GM19468 (cell line): ENCODE data around the gene MICU1.
"Not testable (repeated sequence)": the region's sequence is repeated elsewhere in the genome, so short reads cannot be mapped to it uniquely, and the experiment has no call there.

Source experiments
- ATAC-seq: cut with Tn5 transposase; IDR thresholded peaks from one replicate; pipeline ENCODE4 v1.9.1; 2021; ENCODE audit warnings: mild to moderate bottlenecking, moderate library complexity, moderate number of reproducible peaks; ENCODE audit not compliant: unreplicated experiment; ENCODE audit errors: extremely low read depth

Gene MICU1

GRCh38 chr10:72409167-72409566 lies 216.7 kb downstream of the MICU1 start:
- no peak for ATAC-seq

GRCh38 chr10:72407927-72408600 lies 217.8 kb downstream of the MICU1 start:
- ATAC-seq = no peak

- no peak for ATAC-seq
Observed at GRCh38 chr10:72407471-72407870, 218.4 kb downstream of the MICU1 start.

- not testable (repeated sequence) for ATAC-seq
Observed at GRCh38 chr10:72395581-72395980, 230.3 kb downstream of the MICU1 start.

GRCh38 chr10:72392571-72392970 lies 233.3 kb downstream of the MICU1 start:
- no peak for ATAC-seq

GRCh38 chr10:72390764-72391163 lies 235.1 kb downstream of the MICU1 start:
- no peak for ATAC-seq

GRCh38 chr10:72389716-72390115 lies 236.2 kb downstream of the MICU1 start:
- no peak for ATAC-seq

GRCh38 chr10:72389014-72389413 lies 236.9 kb downstream of the MICU1 start:
- no peak for ATAC-seq

GRCh38 chr10:72388062-72388461 lies 237.8 kb downstream of the MICU1 start:
- ATAC-seq = no peak

- no peak for ATAC-seq
Observed at GRCh38 chr10:72386916-72387586, 238.8 kb downstream of the MICU1 start.

- no peak for ATAC-seq
Observed at GRCh38 chr10:72385724-72386123, 240.2 kb downstream of the MICU1 start.

GRCh38 chr10:72384982-72385381 lies 240.9 kb downstream of the MICU1 start:
- ATAC-seq = not testable (repeated sequence)

- no peak for ATAC-seq
Observed at GRCh38 chr10:72379776-72380175, 246.1 kb downstream of the MICU1 start.

GRCh38 chr10:72379062-72379461 lies 246.8 kb downstream of the MICU1 start:
- ATAC-seq = no peak

- ATAC-seq = no peak
Observed at GRCh38 chr10:72375585-72375984, 250.3 kb downstream of the MICU1 start.

- no peak for ATAC-seq
Observed at GRCh38 chr10:72375173-72375572, 250.7 kb downstream of the MICU1 start.

- ATAC-seq = no peak
Observed at GRCh38 chr10:72370201-72370722, 255.6 kb downstream of the MICU1 start.

GRCh38 chr10:72367301-72367960 lies 258.4 kb downstream of the MICU1 start:
- ATAC-seq = no peak

GRCh38 chr10:72365106-72365895 lies 260.6 kb downstream of the MICU1 start:
- ATAC-seq = no peak

- peak; percentile 33 for ATAC-seq
Observed at GRCh38 chr10:72364239-72364777, 261.6 kb downstream of the MICU1 start.
